HepG2 (cell line): Measurements from ENCODE around the gene ZNF331. TPM values are rescaled to one million over a fixed set of nuclear protein-coding genes. Genes with fewer than 3 reads are reported as not detected.

Experiments
- CEBPG ChIP-seq: IDR thresholded peaks from 2 replicates; pipeline ENCODE4 v1.6.1; 2016
- CREM ChIP-seq, 2 experiments: sonication (generic) in 1 of 2; formaldehyde crosslinking in 1 of 2; IDR thresholded peaks; 2 replicates each; pipeline versions ENCODE4 v1.4.0 to v1.6.1; 2016 to 2020; ENCODE audit warnings: antibody characterized with exemption in 1 of 2, mild to moderate bottlenecking in 1 of 2, missing genetic modification reagents in 1 of 2
- GMEB2 ChIP-seq: IDR thresholded peaks from 2 replicates; pipeline ENCODE4 v1.6.1; 2016; ENCODE audit warnings: missing biosample characterization, missing genetic modification reagents, low read depth
- KAT7 ChIP-seq: IDR thresholded peaks from 2 replicates; pipeline ENCODE4 v1.6.1; 2018; ENCODE audit warnings: borderline replicate concordance, missing compliant biosample characterization
- KDM2A ChIP-seq: sonication (generic); formaldehyde crosslinking; IDR thresholded peaks from 2 replicates; pipeline ENCODE4 v1.4.0; 2020; ENCODE audit warnings: low read depth, missing genetic modification reagents, borderline replicate concordance
- KLF9 ChIP-seq: IDR thresholded peaks from 2 replicates; pipeline ENCODE4 v1.6.1; 2016; ENCODE audit warnings: low read depth
- MTA1 ChIP-seq: sonication (generic); formaldehyde crosslinking; IDR thresholded peaks from 2 replicates; pipeline ENCODE4 v1.4.0; 2020; ENCODE audit warnings: missing genetic modification reagents, mild to moderate bottlenecking, borderline replicate concordance
- MXI1 ChIP-seq: IDR thresholded peaks from 3 replicates; pipeline ENCODE4 v1.6.1; 2012; ENCODE audit warnings: low read depth, low read length, inconsistent platforms, borderline replicate concordance
- RNF219 ChIP-seq: sonication (generic); formaldehyde crosslinking; IDR thresholded peaks from 2 replicates; pipeline ENCODE4 v1.5.0; 2020; ENCODE audit warnings: mild to moderate bottlenecking, missing genetic modification reagents
- SP1 ChIP-seq, 2 experiments: fragments of 450-650 bp in 1 of 2; sonication (generic) in 1 of 2; formaldehyde crosslinking in 1 of 2; IDR thresholded peaks; 2 replicates each; pipeline versions ENCODE4 v1.4.0 to v1.6.1; 2016 to 2020; ENCODE audit warnings: missing genetic modification reagents in 1 of 2
- SP140L ChIP-seq: sonication (generic); formaldehyde crosslinking; IDR thresholded peaks from 2 replicates; pipeline ENCODE4 v1.4.0; 2020; ENCODE audit warnings: missing genetic modification reagents, borderline replicate concordance
- TERF1 ChIP-seq: sonication (generic); formaldehyde crosslinking; IDR thresholded peaks from 2 replicates; pipeline ENCODE4 v1.8.0; 2022; ENCODE audit warnings: mild to moderate bottlenecking, missing genetic modification reagents, moderate library complexity
- TSC22D2 ChIP-seq: sonication (generic); formaldehyde crosslinking; IDR thresholded peaks from 2 replicates; pipeline ENCODE4 v1.5.1; 2020; ENCODE audit warnings: missing genetic modification reagents, mild to moderate bottlenecking, borderline replicate concordance
- ZBTB21 ChIP-seq: sonication (generic); formaldehyde crosslinking; IDR thresholded peaks from 2 replicates; pipeline ENCODE4 v1.4.0; 2020; ENCODE audit warnings: missing genetic modification reagents
- ZFP36L2 ChIP-seq: sonication (generic); formaldehyde crosslinking; IDR thresholded peaks from 2 replicates; pipeline ENCODE4 v1.4.0; 2020; ENCODE audit warnings: missing genetic modification reagents
- ZNF296 ChIP-seq: sonication (generic); formaldehyde crosslinking; conservative IDR thresholded peaks from 2 replicates; pipeline ENCODE4 v1.5.0; 2020; ENCODE audit warnings: mild to moderate bottlenecking, missing genetic modification reagents
- ZNF343 ChIP-seq: sonication (generic); formaldehyde crosslinking; IDR thresholded peaks from 2 replicates; pipeline ENCODE4 v1.4.0; 2020; ENCODE audit warnings: mild to moderate bottlenecking, missing genetic modification reagents
- ZNF367 ChIP-seq: sonication (generic); formaldehyde crosslinking; IDR thresholded peaks from 2 replicates; pipeline ENCODE4 v1.4.0; 2020; ENCODE audit warnings: missing genetic modification reagents, borderline replicate concordance
- ZNF747 ChIP-seq: sonication (generic); formaldehyde crosslinking; IDR thresholded peaks from 2 replicates; pipeline ENCODE4 v1.8.1; 2023; ENCODE audit warnings: missing genetic modification reagents, mild to moderate bottlenecking, borderline replicate concordance
- polyA plus RNA-seq, 8 experiments: library from polyadenylated mRNA; depleted of rRNA in 3 of 8; stranded (reverse) in 7 of 8; unstranded in 1 of 8; fragments of >200 nt; fragmentation: Illumina TruSeq in 4 of 8; extraction: Trizol in 4 of 8; gene quantifications; 2 replicates each; pipeline versions ENCODE4 v1.2.1 to v1.2.3, GENCODE V29; 2011 to 2016; ENCODE audit warnings: low read depth in 4 of 8, missing spikeins in 1 of 8, mixed read lengths in 1 of 8; ENCODE audit not compliant: insufficient read depth in 1 of 8
- total RNA-seq, 5 experiments: library from RNA; depleted of rRNA; stranded (reverse); fragments of >200 nt; fragmentation: Illumina TruSeq; extraction: Trizol; gene quantifications; 2 replicates each; pipeline ENCODE4 v1.2.3, GENCODE V29; 2016; ENCODE audit warnings: low read depth in 1 of 5
- TF ChIP-seq, protein P1 (sequence below): IDR thresholded peaks from 2 replicates; pipeline ENCODE4 v1.6.1; 2018; ENCODE audit warnings: missing genetic modification reagents, mild to moderate bottlenecking, missing compliant biosample characterization
- TF ChIP-seq, protein P2 (sequence below): sonication (generic); formaldehyde crosslinking; conservative IDR thresholded peaks from 2 replicates; pipeline ENCODE4 v1.8.1; 2023; ENCODE audit warnings: missing genetic modification reagents

Gene ZNF331
- total and polyA plus RNA-seq, 2 of the 13 experiments (the other 11 are each of a cell fraction or from before 2014, with no cell fraction given), result 8.2 to 13.3 TPM

- TF ChIP-seq, protein P1, sequence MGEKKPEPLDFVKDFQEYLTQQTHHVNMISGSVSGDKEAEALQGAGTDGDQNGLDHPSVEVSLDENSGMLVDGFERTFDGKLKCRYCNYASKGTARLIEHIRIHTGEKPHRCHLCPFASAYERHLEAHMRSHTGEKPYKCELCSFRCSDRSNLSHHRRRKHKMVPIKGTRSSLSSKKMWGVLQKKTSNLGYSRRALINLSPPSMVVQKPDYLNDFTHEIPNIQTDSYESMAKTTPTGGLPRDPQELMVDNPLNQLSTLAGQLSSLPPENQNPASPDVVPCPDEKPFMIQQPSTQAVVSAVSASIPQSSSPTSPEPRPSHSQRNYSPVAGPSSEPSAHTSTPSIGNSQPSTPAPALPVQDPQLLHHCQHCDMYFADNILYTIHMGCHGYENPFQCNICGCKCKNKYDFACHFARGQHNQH, result no peak
- TF ChIP-seq TERF1 (CRISPR knock-in tag), result no peak
- no peak for TF ChIP-seq KLF9 (CRISPR knock-in tag)
- TF ChIP-seq, protein P2, sequence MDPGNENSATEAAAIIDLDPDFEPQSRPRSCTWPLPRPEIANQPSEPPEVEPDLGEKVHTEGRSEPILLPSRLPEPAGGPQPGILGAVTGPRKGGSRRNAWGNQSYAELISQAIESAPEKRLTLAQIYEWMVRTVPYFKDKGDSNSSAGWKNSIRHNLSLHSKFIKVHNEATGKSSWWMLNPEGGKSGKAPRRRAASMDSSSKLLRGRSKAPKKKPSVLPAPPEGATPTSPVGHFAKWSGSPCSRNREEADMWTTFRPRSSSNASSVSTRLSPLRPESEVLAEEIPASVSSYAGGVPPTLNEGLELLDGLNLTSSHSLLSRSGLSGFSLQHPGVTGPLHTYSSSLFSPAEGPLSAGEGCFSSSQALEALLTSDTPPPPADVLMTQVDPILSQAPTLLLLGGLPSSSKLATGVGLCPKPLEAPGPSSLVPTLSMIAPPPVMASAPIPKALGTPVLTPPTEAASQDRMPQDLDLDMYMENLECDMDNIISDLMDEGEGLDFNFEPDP (CRISPR knock-in tag), result no peak
- TF ChIP-seq RNF219 (CRISPR knock-in tag), result no peak
- TF ChIP-seq CEBPG (CRISPR knock-in tag), result no peak
- TF ChIP-seq ZNF343, result no peak
- TF ChIP-seq MXI1, result peak; percentile 77; the same call in 2 of the 3 replicates
- TF ChIP-seq ZBTB21 (CRISPR knock-in tag), result no peak
- TF ChIP-seq ZFP36L2 (CRISPR knock-in tag), result no peak
- no peak for TF ChIP-seq SP140L (CRISPR knock-in tag)
- peak; percentile 72; the same call in 1 of the 2 replicates for TF ChIP-seq GMEB2 (CRISPR knock-in tag)
- TF ChIP-seq KAT7 (CRISPR knock-in tag), result no peak
- TF ChIP-seq CREM (IDR thresholded peaks at IDR 0.05), result peak; percentile 94
- TF ChIP-seq CREM (CRISPR knock-in tag; IDR thresholded peaks at IDR 0.05), result no peak
- no peak for TF ChIP-seq TSC22D2 (CRISPR knock-in tag)
- TF ChIP-seq ZNF367 (CRISPR knock-in tag), result no peak; the same call in 1 of the 2 replicates
- no peak for TF ChIP-seq ZNF296 (CRISPR knock-in tag)
- no peak for TF ChIP-seq SP1 (IDR thresholded peaks at IDR 0.05)
- peak; percentile 11; the same call in 1 of the 2 replicates for TF ChIP-seq SP1 (CRISPR knock-in tag; IDR thresholded peaks at IDR 0.05)
- peak; percentile 77; the same call in 1 of the 2 replicates for TF ChIP-seq KDM2A (CRISPR knock-in tag)
- no peak for TF ChIP-seq ZNF747 (CRISPR knock-in tag)
- TF ChIP-seq MTA1, result 0 out of 2 replicates have a peak, but pooled peaks have one; percentile 39
These were observed 17.2 kb upstream of the ZNF331 start (continued) for GRCh38 chr19:53520547-53521372.
